GM12891 (cell line): ENCODE data around the gene SORL1.

ENCODE experiments used
- PAX5 ChIP-seq: IDR thresholded peaks from 2 replicates; pipeline ENCODE4 v1.6.1; 2011; ENCODE audit warnings: low read length, moderate library complexity, mild to moderate bottlenecking; ENCODE audit not compliant: insufficient read depth, severe bottlenecking
- POLR2A ChIP-seq: IDR thresholded peaks from 2 replicates; pipeline ENCODE4 v1.6.1; 2011; ENCODE audit warnings: low read depth, low read length, control low read depth
- POLR2AphosphoS5 ChIP-seq: IDR thresholded peaks from 2 replicates; pipeline ENCODE4 v1.6.1; 2011; ENCODE audit warnings: low read depth, low read length, control low read depth
- POU2F2 ChIP-seq: IDR thresholded peaks from 2 replicates; pipeline ENCODE4 v1.6.1; 2011; ENCODE audit warnings: low read depth, mild to moderate bottlenecking, control low read depth, low read length, moderate library complexity
- SPI1 ChIP-seq: IDR thresholded peaks from 2 replicates; pipeline ENCODE4 v1.6.1; 2011; ENCODE audit warnings: low read depth, low read length, control low read depth
- TAF1 ChIP-seq: IDR thresholded peaks from 2 replicates; pipeline ENCODE4 v1.6.1; 2011; ENCODE audit warnings: low read depth, low read length, control low read depth

GRCh38 chr11:121465709-121466062 lies 13.6 kb downstream of the SORL1 start:
- no peak for TF ChIP-seq POLR2A
- no peak for TF ChIP-seq TAF1
- no peak for TF ChIP-seq POLR2AphosphoS5
- no peak for TF ChIP-seq POU2F2
- TF ChIP-seq PAX5: no peak
- TF ChIP-seq SPI1: no peak
